Measurements from ENCODE around the gene RPH3AL.

DNA sequence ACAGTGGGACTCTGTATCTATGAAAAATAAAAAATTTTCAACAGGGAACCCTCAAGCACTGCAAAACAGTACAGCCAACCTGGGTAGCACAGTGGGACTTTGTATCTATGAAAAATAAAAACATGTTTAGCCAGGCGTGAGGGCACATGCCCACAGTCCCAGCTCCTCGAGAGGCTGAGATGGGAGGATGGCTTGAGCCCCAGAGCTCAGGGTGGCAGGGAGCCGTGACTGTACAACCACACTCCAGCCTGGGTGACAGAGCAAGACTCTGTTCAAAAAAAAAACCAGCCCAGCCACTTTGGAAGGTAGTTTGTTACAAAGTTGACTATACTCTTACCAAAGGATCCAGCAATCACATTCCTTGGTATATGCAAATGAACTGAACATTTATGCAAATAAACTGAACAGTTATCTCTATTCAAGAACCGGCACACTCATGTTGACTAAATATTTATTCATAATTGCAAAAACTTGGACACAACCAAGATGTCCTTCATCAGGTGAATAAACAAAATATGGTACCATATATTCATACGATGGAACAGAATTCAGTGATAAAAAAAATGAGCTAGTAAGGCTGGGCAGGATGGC is 5.2 kb downstream of the RPH3AL start:
- TF ChIP-seq, protein P1, sequence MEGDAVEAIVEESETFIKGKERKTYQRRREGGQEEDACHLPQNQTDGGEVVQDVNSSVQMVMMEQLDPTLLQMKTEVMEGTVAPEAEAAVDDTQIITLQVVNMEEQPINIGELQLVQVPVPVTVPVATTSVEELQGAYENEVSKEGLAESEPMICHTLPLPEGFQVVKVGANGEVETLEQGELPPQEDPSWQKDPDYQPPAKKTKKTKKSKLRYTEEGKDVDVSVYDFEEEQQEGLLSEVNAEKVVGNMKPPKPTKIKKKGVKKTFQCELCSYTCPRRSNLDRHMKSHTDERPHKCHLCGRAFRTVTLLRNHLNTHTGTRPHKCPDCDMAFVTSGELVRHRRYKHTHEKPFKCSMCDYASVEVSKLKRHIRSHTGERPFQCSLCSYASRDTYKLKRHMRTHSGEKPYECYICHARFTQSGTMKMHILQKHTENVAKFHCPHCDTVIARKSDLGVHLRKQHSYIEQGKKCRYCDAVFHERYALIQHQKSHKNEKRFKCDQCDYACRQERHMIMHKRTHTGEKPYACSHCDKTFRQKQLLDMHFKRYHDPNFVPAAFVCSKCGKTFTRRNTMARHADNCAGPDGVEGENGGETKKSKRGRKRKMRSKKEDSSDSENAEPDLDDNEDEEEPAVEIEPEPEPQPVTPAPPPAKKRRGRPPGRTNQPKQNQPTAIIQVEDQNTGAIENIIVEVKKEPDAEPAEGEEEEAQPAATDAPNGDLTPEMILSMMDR (IDR thresholded peaks at IDR 0.05) = no peak
- no peak for TF ChIP-seq POLR2A (IDR thresholded peaks at IDR 0.05)

Measured in right lobe of liver (tissue), 4 donors.